K562 treated with DMSO at 1 percent for 12 hours (cell line): ENCODE data around the gene TMSB15C. TPM values are rescaled to one million over a fixed set of nuclear protein-coding genes. Genes with fewer than 3 reads are reported as not detected.

ENCODE experiments used
- total RNA-seq: library from RNA; unstranded; fragments of 300-600 nt; gene quantifications from 2 replicates; pipeline ENCODE4 v1.2.3, GENCODE V29; 2022; ENCODE audit not compliant: insufficient read depth

The TMSB15C gene
- not detected in 2 replicates for total RNA-seq

GRCh38 chrX:104075778-104076445, at the start of gene TMSB15C:
Gene TMSB15C, minus strand, starts transcription at chrX:104076236.

GRCh38 chrX:104112326-104112951, 36.4 kb upstream of the TMSB15C start, which contains the start of gene ZCCHC18:
Gene ZCCHC18, plus strand, starts transcription at chrX:104112523. Its CDS starts 1,589 bp downstream, at chrX:104114112.

DNA sequence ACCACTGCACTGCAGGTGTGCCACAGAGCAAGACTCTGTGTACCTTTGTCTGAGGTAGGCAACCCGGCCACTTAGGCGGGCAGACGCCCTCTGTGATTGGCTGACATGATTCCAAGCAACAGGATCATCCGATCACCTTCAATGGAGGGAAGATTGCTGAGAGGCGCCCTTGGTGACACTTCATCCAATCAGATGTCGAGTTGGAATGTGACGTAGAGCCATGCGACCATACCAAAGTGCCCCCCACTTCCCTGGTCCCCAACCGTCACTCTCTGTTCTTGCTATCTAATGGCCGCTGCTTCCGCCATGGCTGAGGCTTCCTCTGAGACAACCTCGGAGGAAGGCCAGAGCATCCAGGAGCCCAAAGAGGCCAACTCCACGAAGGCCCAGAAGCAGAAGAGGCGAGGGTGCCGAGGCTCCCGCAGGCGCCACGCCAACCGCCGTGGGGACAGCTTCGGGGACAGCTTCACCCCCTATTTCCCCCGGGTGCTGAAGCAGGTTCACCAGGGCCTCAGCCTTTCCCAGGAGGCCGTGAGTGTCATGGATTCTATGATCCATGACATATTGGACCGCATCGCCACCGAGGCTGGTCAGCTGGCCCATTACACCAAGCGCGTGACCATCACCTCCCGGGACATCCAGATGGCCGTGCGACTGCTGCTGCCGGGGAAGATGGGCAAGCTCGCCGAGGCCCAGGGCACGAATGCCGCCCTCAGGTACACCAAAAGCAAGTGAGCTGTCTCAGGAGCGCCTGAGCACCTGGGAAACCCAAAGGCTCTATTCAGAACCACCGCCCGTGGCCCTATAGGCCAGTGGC, 36.1 kb downstream of the TMSB15C start, which contains the start of gene H2BW2:
TSS of gene H2BW2 (plus strand) at position 268 of the 817 bp plus-strand sequence. CDS start at position 307, 39 bp downstream.

Other genes starting within 250 kb of the TMSB15C start
- gene RAB9B, start 244.0 kb downstream of the TMSB15C start, total RNA-seq: not detected in 2 replicates
- not detected in 2 replicates for gene TMSB15B, start 113.6 kb downstream of the TMSB15C start, total RNA-seq
- not detected in 2 replicates for gene H2BW1, start 62.5 kb downstream of the TMSB15C start, total RNA-seq
- not detected in 2 replicates for gene H2BW2, start 36.3 kb downstream of the TMSB15C start, total RNA-seq
- not detected in 2 replicates for gene ZCCHC18, start 36.3 kb upstream of the TMSB15C start, total RNA-seq
- gene SLC25A53, start 80.8 kb upstream of the TMSB15C start, total RNA-seq: 3.1 and 5.2 TPM in 2 replicates
- 3.9 and 14.7 TPM in 2 replicates for gene FAM199X, start 90.2 kb upstream of the TMSB15C start, total RNA-seq
- not detected in 2 replicates for gene ESX1, start 178.7 kb upstream of the TMSB15C start, total RNA-seq